K562 (cell line): ENCODE results near the gene ARL6IP4. TPM values are rescaled to one million over a fixed set of nuclear protein-coding genes. Genes with fewer than 3 reads are reported as not detected.

ENCODE experiments used
- ATF7 ChIP-seq: fragments of 450-650 bp; IDR thresholded peaks from 2 replicates; pipeline ENCODE4 v1.7.1; 2014; ENCODE audit warnings: mild to moderate bottlenecking, moderate library complexity
- CBFA2T2 ChIP-seq: fragments of 450-650 bp; conservative IDR thresholded peaks from 2 replicates; pipeline ENCODE4 v1.6.1; 2017; ENCODE audit warnings: mild to moderate bottlenecking
- DEAF1 ChIP-seq: fragments of 450-650 bp; formaldehyde crosslinking; IDR thresholded peaks from 2 replicates; pipeline ENCODE4 v1.4.0; 2020; ENCODE audit warnings: mild to moderate bottlenecking, moderate library complexity
- EWSR1 ChIP-seq: fragments of 450-650 bp; IDR thresholded peaks from 2 replicates; pipeline ENCODE4 v1.6.1; 2018; ENCODE audit warnings: borderline replicate concordance, mild to moderate bottlenecking, low read depth, moderate library complexity; ENCODE audit not compliant: partially characterized antibody
- FOSL1 ChIP-seq: fragments of 200-800 bp; sonication (Bioruptor generic); conservative IDR thresholded peaks from 2 replicates; pipeline ENCODE4 v1.6.1; 2016; ENCODE audit warnings: missing genetic modification characterization, missing compliant biosample characterization
- KDM4B ChIP-seq, 2 experiments: fragments of 450-650 bp in 1 of 2; sonication (generic) in 1 of 2; IDR thresholded peaks; 2 replicates each; pipeline ENCODE4 v1.6.1; 2016 to 2017; ENCODE audit warnings: borderline replicate concordance in 2 of 2, antibody characterized with exemption in 1 of 2, low read depth in 1 of 2, mild to moderate bottlenecking in 1 of 2
- LCOR ChIP-seq: sonication (generic); formaldehyde crosslinking; IDR thresholded peaks from 2 replicates; pipeline ENCODE4 v1.8.0; 2022; ENCODE audit warnings: mild to moderate bottlenecking, missing genetic modification reagents
- MXD1 ChIP-seq: fragments of 250-450 bp; sonication (Bioruptor Pico); IDR thresholded peaks from 2 replicates; pipeline ENCODE4 v1.8.0; 2021; ENCODE audit warnings: borderline replicate concordance, mild to moderate bottlenecking, moderate library complexity; ENCODE audit not compliant: poor library complexity, severe bottlenecking
- SIN3A ChIP-seq, 2 experiments: fragments of 150-350 bp in 1 of 2; IDR thresholded peaks; 2 replicates each; pipeline ENCODE4 v1.6.1; 2011 to 2016; ENCODE audit warnings: borderline replicate concordance in 2 of 2, low read depth in 2 of 2, low read length in 2 of 2, mild to moderate bottlenecking in 2 of 2, moderate library complexity in 2 of 2; ENCODE audit not compliant: control insufficient read depth in 1 of 2
- SOX6 ChIP-seq: fragments of 450-650 bp; IDR thresholded peaks from 2 replicates; pipeline ENCODE4 v1.6.1; 2014; ENCODE audit warnings: mild to moderate bottlenecking
- TARDBP ChIP-seq: fragments of 450-650 bp; IDR thresholded peaks from 2 replicates; pipeline ENCODE4 v1.6.1; 2016
- XRCC4 ChIP-seq: IDR thresholded peaks from one replicate; pipeline ENCODE4 v1.6.1; 2011; ENCODE audit not compliant: insufficient read depth, insufficient read length; ENCODE audit errors: extremely low read depth
- ZBTB11 ChIP-seq, 3 experiments: fragments of 200-800 bp in 1 of 3; fragments of 250-450 bp in 1 of 3; fragments of 450-650 bp in 1 of 3; sonication (Bioruptor Pico) in 1 of 3; sonication (Bioruptor generic) in 1 of 3; formaldehyde crosslinking in 1 of 3; IDR thresholded peaks; 2 replicates each; pipeline versions ENCODE4 v1.6.1 to v1.8.0; 2016 to 2022; ENCODE audit warnings: mild to moderate bottlenecking in 2 of 3, missing genetic modification characterization in 2 of 3, missing compliant biosample characterization in 1 of 3, moderate library complexity in 1 of 3
- ZNF3 ChIP-seq: fragments of 250-450 bp; sonication (Bioruptor Pico); IDR thresholded peaks from 2 replicates; pipeline ENCODE4 v1.5.0; 2021; ENCODE audit warnings: mild to moderate bottlenecking, moderate library complexity
- ZNF592 ChIP-seq: fragments of 450-650 bp; IDR thresholded peaks from 2 replicates; pipeline ENCODE4 v1.6.1; 2017; ENCODE audit warnings: antibody characterized with exemption, mild to moderate bottlenecking
- polyA plus RNA-seq, 8 experiments: library from polyadenylated mRNA; depleted of rRNA in 4 of 8; stranded (reverse) in 5 of 8; unstranded in 3 of 8; fragments of >200 nt; fragmentation: Nextera tagmentation in 2 of 8; fragmentation: Illumina TruSeq in 1 of 8; extraction: Ambion mirVana in 2 of 8; extraction: Trizol in 1 of 8; gene quantifications; 2 replicates each; pipeline versions ENCODE4 v1.2.1 to v1.2.3, GENCODE V29; 2011 to 2014; ENCODE audit warnings: inconsistent platforms in 1 of 8, missing spikeins in 1 of 8
- total RNA-seq, 7 experiments: library from RNA; depleted of rRNA in 6 of 7; stranded (reverse); fragments of >200 nt in 6 of 7; fragmentation: Illumina TruSeq in 2 of 7; extraction: Trizol in 2 of 7; gene quantifications; 2 replicates each; pipeline versions ENCODE4 v1.2.1 to v1.2.3, GENCODE V29; 2011 to 2021; ENCODE audit warnings: low replicate concordance in 1 of 7

The ARL6IP4 gene
- total and polyA plus RNA-seq, 9 of the 15 experiments (the other 6 are each of a cell fraction or from before 2014, with no cell fraction given) = 2.4 to 255 (median 151) TPM

GRCh38 chr12:122974892-122975789 lies 5.3 kb upstream of the ARL6IP4 start, which contains the start of gene OGFOD2 (continued):
- peak in 2 of 3 experiments; percentile 58 to 98; a peak in 3 of 6 replicates for TF ChIP-seq ZBTB11 (CRISPR knock-in tag; IDR thresholded peaks at IDR 0.05)
- peak; percentile 91 to 94; a peak in 3 of 4 replicates for TF ChIP-seq SIN3A (IDR thresholded peaks at IDR 0.05; ENCODE audit: borderline replicate concordance in 2 of 2, control insufficient read depth in 1 of 2, low read depth in 2 of 2, low read length in 2 of 2)
- peak; percentile 18; the same call in 1 of the 2 replicates for TF ChIP-seq TARDBP
- peak; percentile 27; the same call in 1 of the 2 replicates for TF ChIP-seq FOSL1
- TF ChIP-seq MXD1 = peak; percentile 43
- no peak for TF ChIP-seq SOX6
- TF ChIP-seq ATF7 = peak; percentile 57; the same call in 1 of the 2 replicates
- TF ChIP-seq ZNF3 = no peak
- TF ChIP-seq DEAF1 (CRISPR knock-in tag) = no peak
- peak in 1 of 2 experiments; percentile 62; a peak in 1 of 4 replicates for TF ChIP-seq KDM4B (IDR thresholded peaks at IDR 0.05; ENCODE audit: borderline replicate concordance in 2 of 2, low read depth in 1 of 2)
- no peak for TF ChIP-seq EWSR1
- peak; percentile 10; the same call in 1 of the 2 replicates for TF ChIP-seq ZNF592
- TF ChIP-seq CBFA2T2 = peak; percentile 10; the same call in 1 of the 2 replicates
- no peak for TF ChIP-seq XRCC4
- peak; percentile 65; the same call in 1 of the 2 replicates for TF ChIP-seq LCOR (CRISPR knock-in tag)
